DMS53 treated with DMSO at 0.1 percent for 48 hours (cell line): ENCODE results near the gene KRTAP2-1.
"Not testable (repeated sequence)": the region's sequence is repeated elsewhere in the genome, so short reads cannot be mapped to it uniquely, and the experiment has no call there.

Experiments used
- DNase-seq: peaks from one replicate; lab custom pipeline; 2025; ENCODE audit not compliant: unreplicated experiment; lab: John Stamatoyannopoulos, UW

KRTAP2-1 gene, protein sequence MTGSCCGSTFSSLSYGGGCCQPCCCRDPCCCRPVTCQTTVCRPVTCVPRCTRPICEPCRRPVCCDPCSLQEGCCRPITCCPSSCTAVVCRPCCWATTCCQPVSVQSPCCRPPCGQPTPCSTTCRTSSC

DNA sequence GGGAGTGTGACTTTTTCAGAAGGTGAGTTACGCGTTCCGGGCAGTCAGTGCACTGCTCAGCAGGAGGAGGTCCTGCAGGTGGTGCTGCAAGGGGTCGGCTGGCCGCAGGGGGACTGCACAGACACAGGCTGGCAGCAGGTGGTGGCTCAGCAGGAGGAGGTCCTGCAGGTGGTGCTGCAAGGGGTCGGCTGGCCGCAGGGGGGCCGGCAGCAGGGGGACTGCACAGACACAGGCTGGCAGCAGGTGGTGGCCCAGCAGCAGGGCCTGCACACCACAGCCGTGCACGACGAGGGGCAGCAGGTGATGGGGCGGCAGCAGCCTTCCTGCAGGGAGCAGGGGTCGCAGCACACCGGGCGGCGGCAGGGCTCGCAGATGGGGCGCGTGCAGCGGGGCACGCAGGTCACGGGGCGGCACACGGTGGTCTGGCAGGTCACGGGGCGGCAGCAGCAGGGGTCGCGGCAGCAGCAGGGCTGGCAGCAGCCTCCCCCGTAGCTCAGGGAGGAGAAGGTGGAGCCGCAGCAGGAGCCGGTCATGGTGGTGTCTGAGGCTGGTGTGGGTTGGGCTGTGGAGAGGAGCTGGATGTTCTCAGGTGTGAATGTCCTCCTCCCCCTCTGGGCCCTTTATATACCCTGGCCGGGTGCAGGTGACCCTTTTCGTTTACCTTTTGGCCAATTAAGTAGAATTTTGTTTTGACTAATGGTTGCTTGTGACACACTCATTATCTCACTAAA is at the start of gene KRTAP2-1:
Gene KRTAP2-1 (minus strand): TSS at position 582 of the 731 bp plus-strand sequence. CDS start 49 bp downstream, at position 533.
- DNase-seq = not testable (repeated sequence)

DNA sequence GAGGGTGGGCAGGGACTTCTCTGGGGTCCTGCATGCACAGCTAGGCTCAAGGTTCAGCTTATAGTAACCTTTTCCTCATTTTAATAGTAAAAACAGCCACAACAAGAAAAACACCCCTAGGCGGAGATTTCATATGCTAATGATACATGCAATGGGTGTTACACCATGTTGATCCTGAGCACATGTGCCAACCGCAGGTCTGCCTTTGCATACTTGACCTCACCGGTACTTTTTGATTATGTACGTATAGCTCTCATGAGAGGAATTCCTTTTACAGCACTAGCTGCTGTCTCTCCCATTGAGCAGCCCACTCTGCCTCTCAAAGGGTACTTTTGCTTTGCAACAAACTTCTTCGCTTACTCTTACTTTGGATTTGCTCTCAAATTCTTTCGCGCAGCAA is 48.9 kb upstream of the KRTAP2-1 start:
- DNase-seq = no peak

DNA sequence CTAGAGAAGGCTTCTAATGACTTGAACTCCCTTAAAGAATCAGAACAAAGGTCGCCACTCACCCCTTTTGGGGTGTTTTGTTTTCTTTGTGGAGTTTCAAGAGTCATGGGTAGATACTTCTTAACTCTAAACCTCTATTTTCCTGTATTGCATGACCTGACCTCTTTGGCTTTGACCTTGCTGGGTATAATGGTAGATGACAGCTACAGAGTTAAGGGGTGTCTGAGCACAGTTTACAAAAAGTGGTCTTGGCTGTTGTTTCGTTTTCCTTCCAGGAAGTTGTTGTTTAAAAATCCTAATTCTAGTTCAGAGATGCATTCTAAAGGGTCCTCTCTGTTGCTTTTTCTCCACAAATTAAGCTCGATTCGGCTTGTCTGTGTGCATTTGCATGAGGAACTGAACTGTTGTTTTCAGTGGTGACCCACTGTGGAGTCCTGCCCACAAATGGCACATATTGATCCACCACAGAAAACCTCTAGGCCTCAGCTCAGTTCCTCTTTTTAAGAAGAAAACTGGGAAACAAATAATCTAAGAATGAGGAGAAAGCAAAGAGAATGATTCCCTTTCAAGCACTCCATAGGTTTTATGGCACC is 41.7 kb upstream of the KRTAP2-1 start:
- not testable (repeated sequence) for DNase-seq

DNA sequence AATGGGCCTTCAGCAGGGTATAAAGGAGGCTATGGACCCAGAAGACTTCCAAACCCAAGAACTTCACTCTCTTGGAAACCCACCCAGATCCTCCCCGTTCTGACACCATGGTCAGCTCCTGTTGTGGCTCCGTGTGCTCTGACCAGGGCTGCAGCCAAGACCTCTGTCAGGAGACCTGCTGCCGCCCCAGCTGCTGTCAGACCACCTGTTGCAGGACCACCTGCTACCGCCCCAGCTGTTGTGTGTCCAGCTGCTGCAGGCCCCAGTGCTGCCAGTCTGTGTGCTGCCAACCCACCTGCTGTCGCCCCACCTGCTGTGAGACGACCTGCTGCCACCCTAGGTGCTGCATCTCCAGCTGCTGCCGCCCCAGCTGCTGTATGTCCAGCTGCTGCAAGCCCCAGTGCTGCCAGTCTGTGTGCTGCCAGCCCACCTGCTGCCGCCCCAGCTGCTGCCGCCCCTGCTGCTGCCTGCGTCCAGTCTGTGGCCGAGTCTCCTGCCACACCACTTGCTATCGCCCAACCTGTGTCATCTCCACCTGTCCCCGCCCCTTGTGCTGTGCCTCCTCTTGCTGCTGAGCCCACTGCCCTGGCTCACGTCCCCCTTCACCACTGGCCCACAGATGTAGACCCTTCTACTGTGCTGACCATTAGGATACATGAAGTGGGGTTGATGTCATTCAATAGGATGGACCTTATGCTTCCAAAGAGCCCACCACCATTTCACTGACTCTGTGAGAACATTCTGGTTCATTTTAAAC is 37.2 kb upstream of the KRTAP2-1 start, which contains the start of gene KRTAP4-7:
Gene KRTAP4-7 (plus strand): TSS at position 51 of the 757 bp plus-strand sequence. CDS start 57 bp downstream, at position 108.
- DNase-seq = not testable (repeated sequence)

DNA sequence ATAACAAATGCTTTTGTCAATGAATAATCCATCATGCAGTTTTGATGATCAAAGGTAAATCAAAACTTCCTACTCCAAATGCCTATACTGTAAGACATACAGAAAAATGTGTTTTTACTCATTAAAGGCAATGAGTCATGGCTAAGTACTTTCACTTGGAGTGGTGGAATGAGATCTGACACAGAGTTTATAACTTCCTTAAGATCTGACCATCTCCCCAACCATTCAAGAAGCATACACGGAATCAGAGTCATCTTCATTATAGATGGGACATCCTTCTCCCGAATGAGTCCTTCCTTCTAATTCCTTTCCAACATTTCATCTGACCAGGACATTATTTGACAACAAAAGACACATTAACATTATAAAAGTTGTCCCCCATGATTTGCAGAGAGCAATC is 36.3 kb upstream of the KRTAP2-1 start:
- DNase-seq = not testable (repeated sequence)

DNA sequence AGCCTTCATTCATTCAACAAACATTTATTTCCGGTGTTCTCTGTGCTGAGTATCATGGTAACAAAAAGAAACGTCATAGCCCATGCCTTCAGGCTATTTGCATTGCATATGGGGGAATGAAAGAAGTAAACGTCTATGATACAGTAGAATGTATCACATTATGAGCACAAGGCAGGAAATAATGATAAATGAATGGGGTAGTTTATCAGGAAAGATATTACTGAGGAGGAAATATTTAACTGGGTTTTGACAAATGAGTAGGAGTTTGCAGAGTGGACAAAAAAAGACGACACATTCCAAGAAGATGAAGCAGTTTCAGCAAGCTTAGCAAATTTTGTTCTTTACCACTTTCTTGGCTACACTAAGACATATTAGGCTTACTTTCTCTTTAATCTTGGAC is 35.5 kb upstream of the KRTAP2-1 start:
- no peak for DNase-seq

DNA sequence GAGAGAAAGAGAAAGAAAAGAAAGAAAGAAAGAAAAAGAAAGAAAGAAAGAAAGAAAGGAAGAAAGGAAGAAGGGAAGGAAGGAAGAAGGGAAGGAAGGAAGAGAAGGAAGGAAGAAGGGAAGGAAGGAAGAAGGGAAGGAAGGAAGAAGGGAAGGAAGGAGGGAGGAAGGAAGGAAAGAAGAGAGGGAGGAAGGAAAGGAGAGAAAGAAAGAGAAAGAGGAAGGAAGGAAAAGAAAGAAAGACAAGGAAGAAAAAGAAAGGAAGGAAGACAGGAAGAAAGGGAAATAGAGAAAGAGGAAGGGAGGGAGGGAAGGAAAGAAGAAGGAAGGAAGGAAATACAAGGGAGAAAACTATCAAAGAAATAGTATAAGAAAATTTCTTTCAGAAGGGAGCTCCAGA is 29.7 kb upstream of the KRTAP2-1 start:
- no peak for DNase-seq

DNA sequence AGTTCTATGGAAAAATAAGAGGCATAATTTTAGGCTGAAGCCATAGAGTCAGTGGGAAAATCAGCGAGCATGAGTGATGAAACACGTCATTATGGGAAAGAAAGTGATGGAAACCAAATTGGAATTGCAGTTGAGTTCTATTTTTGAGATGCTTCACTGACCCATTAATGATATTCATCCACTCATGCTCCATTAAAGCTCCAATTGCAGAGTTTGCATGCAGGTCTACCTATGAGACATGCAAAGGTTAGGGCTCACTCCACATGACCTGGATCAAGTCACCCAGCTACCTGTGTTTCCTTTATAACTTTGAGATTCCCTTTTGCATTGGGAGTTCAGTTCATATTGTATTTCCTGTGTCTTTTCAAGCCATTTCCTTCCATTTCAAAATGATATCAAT is 26.6 kb upstream of the KRTAP2-1 start:
- no peak for DNase-seq

DNA sequence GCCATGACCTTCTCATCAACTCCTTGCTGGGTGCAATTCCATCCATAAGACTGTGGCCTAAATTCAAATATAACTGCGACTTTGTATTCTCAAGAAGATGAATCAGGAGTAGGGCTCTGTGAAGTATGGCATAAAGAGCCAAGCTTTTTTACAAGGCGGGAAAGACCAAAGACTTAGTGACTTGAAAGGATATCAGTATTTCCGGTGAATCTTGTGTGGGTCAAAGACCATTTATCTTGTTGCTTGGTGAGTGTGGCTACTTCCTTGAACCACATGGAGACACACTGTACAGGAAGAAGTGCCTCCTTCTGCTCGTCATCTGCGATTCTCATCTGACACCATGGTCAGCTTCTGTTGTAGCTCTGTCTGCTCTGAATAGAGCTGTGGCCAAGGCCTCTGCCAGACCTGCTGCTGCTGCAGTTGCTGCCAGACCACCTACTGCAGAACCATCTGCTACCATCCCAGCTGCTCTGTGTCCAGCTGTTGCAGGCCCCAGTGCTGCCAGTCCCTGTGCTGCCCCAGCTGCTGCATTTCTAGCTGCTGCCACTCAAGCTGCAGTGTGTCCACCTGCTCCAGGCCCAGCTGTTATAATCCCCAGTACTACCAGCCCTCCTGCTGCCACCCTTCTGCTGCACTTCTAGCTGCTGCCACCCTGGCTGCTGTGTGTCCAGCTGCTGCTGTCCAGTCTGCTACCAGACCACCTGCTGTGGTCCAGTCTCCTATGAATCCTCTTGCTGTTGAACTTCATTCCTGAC is 24.7 kb upstream of the KRTAP2-1 start:
- peak; percentile 6 for DNase-seq

DNA sequence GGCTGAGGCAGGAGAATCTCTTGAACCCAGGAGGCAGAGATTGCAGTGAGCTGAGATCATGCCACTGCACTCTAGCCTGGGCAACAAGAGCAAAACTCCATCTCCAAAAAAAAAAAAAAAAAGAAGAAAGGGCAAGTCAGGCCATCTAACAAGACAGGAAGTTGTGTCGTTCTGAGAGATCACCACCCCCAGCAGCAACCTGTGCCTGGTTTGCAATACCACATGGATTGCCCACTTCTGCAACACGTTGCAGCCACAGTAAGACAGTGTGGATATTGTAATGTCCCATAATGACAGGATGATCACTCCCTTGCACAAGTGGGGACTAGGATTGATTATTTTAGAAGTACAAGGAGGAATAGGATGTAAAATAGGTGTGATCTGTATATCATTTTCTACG is 21.9 kb upstream of the KRTAP2-1 start:
- no peak for DNase-seq

DNA sequence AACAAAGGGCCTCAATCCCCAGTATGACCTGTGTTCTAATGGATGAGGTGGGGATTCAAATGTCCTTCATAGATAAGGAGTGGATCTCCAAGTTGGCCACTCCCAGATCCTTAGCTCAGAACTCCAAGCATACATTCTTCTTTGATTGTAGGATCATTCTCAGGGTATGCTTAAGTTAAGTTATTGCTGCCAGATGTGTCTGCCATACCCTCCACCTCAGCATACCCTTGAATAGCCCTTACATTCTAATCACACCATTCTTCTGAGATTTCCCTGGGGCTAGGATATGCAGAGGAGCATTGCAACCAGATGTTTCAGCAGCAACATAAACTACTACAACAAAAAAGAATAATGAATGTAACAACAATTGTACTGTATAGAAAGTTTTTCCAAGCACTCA is 20.2 kb upstream of the KRTAP2-1 start:
- DNase-seq = no peak

DNA sequence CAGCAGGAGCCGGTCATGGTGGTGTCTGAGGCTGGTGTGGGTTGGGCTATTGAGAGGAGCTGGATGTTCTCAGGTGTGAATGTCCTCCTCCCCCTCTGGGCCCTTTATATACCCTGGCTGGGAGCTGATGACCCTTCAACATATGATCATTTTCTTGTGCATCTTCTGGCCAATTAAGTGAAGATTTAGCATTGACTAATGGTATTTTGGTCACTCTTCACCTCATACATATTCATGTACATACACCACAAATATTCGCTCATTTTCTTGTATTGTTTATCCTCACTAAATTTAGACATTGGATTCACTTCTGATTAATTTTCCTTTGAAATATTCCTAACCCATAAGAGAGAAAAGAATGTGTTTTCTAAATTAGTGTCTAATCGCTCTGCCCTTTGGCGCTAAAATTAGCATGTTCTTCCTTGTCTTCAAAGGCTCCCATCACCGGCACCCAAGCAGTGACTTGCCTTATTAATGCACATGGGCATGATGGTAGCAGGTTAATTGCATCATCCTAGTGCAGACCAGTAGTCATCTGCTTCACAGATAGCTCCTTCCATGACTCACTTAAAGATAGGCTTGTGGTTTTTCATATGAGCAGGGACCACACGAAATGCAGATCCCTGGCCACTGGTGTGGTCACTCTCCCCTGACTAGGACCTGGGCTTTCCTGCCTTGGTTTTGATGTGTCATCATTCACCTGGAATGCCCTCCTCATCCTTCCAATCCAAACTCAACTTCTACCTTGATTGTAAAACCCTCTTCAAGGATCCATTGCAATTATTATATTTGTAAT is 18.9 kb upstream of the KRTAP2-1 start, which contains the start of gene KRTAP2-4:
Gene KRTAP2-4 (minus strand): TSS at position 51 of the 796 bp plus-strand sequence. CDS start 34 bp downstream, at position 17.
- DNase-seq = no peak

DNA sequence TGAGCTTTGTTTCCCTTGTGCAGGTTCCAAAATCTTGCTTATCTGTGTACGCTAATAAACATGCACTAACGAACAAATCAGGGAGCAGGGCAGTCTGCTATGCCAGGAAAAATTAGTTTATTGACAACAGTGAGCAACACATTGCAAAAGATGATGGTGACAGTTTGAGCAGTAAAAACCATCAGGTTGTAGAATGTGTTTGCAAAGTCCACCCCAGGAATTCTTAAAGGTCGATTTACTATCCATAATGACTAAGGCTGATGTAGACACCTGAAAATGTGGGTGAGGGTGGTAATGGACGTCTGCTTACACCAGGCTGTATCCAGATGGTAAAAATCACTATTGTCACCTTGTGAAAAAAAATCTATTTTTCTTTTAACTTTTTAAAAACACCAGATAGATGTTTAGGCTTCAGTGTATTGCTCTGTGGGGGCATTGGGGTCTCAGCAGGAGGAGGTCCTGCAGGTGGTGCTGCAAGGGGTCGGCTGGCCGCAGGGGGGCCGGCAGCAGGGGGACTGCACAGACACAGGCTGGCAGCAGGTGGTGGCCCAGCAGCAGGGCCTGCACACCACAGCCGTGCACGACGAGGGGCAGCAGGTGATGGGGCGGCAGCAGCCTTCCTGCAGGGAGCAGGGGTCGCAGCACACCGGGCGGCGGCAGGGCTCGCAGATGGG is 18.0 kb upstream of the KRTAP2-1 start:
- DNase-seq = not testable (repeated sequence)

DNA sequence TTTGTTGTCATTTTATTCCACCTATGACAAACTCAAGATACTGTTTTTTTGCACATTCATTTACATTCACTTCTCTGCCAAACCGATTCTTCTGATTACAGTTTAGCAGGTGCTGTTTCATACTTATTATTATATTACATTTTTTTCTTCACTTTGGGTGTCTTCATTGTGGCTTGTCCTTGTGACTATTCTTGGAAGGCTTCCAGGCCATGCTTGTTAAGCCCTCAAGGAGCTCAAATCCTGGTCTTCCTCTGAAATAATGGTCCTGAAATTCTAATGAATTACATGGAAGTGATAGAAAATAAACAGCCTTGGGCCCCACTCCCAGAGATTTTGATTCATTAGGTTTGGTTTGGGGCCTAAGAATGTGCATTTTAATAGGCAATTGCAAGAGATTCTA is 17.2 kb upstream of the KRTAP2-1 start:
- no peak for DNase-seq

DNA sequence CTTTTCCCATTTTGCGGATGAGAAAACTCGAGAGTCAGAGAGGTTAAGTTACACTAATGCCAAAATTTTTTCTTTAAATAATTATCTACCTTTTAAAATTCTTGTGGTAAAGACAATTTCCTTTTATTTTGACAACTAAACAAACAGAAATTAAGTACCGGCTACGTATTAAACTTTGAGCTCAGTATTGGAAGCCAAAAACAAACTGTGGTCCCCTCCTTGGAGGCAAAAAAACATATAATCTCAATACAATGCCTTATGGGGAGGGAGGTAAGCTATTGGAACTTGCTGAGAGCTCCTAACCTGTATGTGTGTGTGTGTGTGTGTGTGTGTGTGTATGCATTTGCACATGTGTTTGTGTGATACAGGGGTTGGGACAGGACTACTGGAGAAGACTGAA is 16.3 kb upstream of the KRTAP2-1 start:
- DNase-seq = no peak

DNA sequence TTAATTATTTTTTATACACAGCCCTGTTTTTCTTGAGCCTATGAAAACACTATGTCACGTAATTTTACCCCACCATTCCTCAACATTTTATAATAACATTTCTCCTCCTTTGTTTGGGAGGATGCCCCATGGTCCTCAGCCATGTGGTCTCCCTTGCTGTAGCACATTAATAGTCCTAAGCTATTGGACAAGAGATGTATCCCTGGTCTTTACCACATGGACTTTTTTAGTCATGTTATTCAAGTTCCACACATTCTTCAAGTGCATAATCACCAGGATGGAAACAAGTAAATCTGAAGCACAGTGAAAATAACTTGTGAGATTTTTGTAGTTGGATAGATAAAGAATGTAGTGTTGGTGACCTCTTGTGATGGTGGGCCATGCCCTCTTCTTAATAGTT is 14.8 kb upstream of the KRTAP2-1 start:
- no peak for DNase-seq

DNA sequence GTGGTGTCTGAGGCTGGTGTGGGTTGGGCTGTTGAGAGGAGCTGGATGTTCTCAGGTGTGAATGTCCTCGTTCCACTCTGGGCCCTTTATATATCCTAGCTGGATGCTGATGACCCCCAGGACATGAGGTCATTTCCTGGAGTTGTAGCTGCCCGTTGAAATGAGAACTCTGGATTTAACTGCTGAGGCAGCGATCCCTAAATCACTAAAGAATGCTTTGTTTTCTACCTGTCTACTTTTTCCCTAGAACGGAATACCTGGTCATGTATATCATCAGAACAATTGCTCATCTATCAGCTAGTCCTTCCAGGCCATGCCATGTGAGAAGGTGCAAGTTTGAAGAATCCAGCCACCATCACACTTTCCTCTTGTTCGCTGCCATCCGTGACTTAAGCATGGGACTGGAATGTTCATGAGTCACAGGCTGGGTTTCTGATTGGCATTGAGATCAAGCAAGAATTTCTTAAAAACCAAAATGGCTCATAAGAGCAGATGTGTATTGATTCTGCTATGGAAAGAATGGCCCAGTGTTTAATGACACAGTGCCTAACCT is 13.0 kb upstream of the KRTAP2-1 start, which contains the start of gene KRTAP2-3:
Gene KRTAP2-3 (minus strand): TSS at position 63 of the 553 bp plus-strand sequence. CDS start 64 bp downstream, outside the sequence.
- DNase-seq = no peak

DNA sequence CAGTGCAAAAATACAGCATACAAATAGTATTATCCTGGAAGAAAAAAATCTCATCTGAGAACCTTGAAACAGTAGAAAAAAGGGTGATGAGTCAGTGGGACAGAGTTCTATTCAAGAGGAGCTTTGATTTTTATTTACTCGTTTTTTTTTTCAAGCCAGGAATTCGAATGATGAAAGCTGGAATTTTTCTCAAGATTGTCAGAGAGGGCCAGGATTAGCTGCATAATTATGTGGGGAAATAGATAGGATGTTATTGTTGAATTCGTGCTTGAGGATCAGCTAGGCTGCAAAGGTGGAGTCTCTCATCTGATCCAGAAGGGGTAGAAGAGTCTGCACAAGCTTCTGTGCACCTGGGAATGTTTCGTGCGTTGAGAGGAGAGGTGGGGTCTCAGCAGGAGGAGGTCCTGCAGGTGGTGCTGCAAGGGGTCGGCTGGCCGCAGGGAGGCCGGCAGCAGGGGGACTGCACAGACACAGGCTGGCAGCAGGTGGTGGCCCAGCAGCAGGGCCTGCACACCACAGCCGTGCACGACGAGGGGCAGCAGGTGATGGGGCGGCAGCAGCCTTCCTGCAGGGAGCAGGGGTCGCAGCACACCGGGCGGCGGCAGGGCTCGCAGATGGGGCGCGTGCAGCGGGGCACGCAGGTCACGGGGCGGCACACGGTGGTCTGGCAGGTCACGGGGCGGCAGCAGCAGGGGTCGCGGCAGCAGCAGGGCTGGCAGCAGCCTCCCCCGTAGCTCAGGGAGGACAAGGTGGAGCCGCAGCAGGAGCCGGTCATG is 12.3 kb upstream of the KRTAP2-1 start:
- DNase-seq = not testable (repeated sequence)
